Colonic mucosa (tissue), 4 donors: ENCODE measurements around the gene ZNF609. TPM values are rescaled to one million over a fixed set of nuclear protein-coding genes. Genes with fewer than 3 reads are reported as not detected.
"Not testable (repeated sequence)": the region's sequence is repeated elsewhere in the genome, so short reads cannot be mapped to it uniquely, and the experiment has no call there.

Experiments used
- DNase-seq: peaks from one replicate; pipeline ENCODE4 v3.0.0-alpha.2; 2020
- H3K27ac ChIP-seq: fragments of 200-600 bp; one replicate; pipeline ENCODE4 v1.8.0; 2021
- H3K27me3 ChIP-seq: fragments of 200-600 bp; one replicate; pipeline ENCODE4 v1.8.0; 2021
- H3K36me3 ChIP-seq: fragments of 200-600 bp; one replicate; pipeline ENCODE4 v1.8.0; 2021
- H3K4me1 ChIP-seq: fragments of 200-600 bp; one replicate; pipeline ENCODE4 v1.8.0; 2021; ENCODE audit warnings: mild to moderate bottlenecking
- H3K4me3 ChIP-seq: fragments of 200-600 bp; one replicate; pipeline ENCODE4 v1.8.0; 2021
- H3K9ac ChIP-seq, 2 donors: one replicate each; pipeline ENCODE4 v1.7.0; 2013; ENCODE audit warnings: control low read depth in 2 of 2, low read depth in 2 of 2, low read length in 2 of 2
- H3K9me3 ChIP-seq: fragments of 200-600 bp; one replicate; pipeline ENCODE4 v1.8.0; 2021
- intact Hi-C: fragments of 100-400 bp; cut with DNase I; formaldehyde crosslinking; loops from one replicate; pipeline ENCODE4 v1.14.1; 2022
- total RNA-seq, 2 donors: library from RNA; stranded (reverse); fragmentation: NEBNext Ultra II Directional in 1 of 2; extraction: Animal tissue kit (Norgen Biotek cat#: 25700) in 1 of 2; gene quantifications; one replicate each; pipeline ENCODE4 v1.2.1, GENCODE V29; 2021
- TF ChIP-seq, protein P1 (sequence below): fragments of 200-600 bp; IDR thresholded peaks from one replicate; pipeline ENCODE4 v1.8.0; 2022; ENCODE audit warnings: antibody characterized with exemption, mild to moderate bottlenecking
- donor health status: healthy.
- donor health status: DM: no; HTN: no; CAD: no.
- donor health status: DM: no; HTN: no; CAD: no.

ZNF609 gene
- total RNA-seq, 2 donors from 2014 or later = 24.5 to 24.8 TPM

DNA sequence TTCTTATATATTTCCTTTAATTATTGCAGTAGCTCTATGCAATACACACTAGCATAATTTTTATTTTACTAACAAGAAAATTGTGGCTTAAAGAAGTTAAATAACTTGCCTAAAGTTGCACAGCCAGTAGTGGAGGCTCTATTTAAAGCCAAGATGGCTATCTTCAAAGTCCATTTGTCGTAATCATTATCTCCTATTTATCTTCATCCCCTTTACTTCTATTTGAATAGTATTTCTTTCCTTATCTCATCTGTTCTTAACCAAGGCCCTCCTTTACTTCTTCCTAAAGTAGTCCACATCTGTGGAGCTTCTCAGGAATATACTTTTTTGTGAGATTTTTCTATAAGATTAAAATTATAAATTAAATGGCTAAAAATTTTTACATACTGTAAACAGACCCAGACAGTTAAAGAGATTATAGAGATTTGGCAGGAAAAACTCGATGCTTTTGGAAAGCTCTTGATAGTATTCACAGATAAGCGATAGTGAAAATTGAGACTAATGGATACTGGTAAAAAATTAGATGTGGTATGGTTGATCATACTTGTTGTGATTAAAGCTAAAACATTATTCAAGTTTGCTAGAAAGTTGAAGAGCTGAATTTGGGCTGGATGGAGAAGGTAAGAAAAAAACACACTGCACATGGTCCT is 129.2 kb downstream of the ZNF609 start:
- Histone ChIP-seq H3K36me3 (no peaks in the 10 kb centered on the region), H3K9me3 (no peaks in the 10 kb centered on the region), H3K27ac (no peak overlapping the region), H3K4me1 (no peaks in the 10 kb centered on the region), H3K4me3 (no peak overlapping the region), H3K27me3 (no peaks in the 10 kb centered on the region), H3K9ac (no peak overlapping the region)
- intact Hi-C loops = no loop called here
- DNase-seq = no peak
- TF ChIP-seq, protein P1, sequence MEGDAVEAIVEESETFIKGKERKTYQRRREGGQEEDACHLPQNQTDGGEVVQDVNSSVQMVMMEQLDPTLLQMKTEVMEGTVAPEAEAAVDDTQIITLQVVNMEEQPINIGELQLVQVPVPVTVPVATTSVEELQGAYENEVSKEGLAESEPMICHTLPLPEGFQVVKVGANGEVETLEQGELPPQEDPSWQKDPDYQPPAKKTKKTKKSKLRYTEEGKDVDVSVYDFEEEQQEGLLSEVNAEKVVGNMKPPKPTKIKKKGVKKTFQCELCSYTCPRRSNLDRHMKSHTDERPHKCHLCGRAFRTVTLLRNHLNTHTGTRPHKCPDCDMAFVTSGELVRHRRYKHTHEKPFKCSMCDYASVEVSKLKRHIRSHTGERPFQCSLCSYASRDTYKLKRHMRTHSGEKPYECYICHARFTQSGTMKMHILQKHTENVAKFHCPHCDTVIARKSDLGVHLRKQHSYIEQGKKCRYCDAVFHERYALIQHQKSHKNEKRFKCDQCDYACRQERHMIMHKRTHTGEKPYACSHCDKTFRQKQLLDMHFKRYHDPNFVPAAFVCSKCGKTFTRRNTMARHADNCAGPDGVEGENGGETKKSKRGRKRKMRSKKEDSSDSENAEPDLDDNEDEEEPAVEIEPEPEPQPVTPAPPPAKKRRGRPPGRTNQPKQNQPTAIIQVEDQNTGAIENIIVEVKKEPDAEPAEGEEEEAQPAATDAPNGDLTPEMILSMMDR = no peak

DNA sequence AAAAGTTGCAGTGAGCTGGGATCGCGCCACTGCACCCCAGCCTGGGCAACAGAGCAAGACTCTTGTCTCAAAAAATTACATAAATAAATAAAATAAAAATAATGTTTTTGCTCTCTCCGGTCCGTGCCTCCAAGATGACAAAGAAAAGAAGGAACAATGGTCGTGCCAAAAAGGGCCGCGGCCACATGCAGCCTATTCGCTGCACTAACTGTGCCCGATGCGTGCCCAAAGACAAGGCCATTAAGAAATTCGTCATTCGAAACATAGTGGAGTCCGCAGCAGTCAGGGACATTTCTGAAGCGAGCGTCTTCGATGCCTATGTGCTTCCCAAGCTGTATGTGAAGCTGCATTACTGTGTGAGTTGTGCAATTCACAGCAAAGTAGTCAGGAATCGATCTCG is 132.5 kb downstream of the ZNF609 start:
- H3K27me3 ChIP-seq, H3K9ac ChIP-seq, H3K27ac ChIP-seq, H3K36me3 ChIP-seq, H3K4me1 ChIP-seq, H3K4me3 ChIP-seq, intact Hi-C loops, H3K9me3 ChIP-seq, DNase-seq: not testable (repeated sequence)

DNA sequence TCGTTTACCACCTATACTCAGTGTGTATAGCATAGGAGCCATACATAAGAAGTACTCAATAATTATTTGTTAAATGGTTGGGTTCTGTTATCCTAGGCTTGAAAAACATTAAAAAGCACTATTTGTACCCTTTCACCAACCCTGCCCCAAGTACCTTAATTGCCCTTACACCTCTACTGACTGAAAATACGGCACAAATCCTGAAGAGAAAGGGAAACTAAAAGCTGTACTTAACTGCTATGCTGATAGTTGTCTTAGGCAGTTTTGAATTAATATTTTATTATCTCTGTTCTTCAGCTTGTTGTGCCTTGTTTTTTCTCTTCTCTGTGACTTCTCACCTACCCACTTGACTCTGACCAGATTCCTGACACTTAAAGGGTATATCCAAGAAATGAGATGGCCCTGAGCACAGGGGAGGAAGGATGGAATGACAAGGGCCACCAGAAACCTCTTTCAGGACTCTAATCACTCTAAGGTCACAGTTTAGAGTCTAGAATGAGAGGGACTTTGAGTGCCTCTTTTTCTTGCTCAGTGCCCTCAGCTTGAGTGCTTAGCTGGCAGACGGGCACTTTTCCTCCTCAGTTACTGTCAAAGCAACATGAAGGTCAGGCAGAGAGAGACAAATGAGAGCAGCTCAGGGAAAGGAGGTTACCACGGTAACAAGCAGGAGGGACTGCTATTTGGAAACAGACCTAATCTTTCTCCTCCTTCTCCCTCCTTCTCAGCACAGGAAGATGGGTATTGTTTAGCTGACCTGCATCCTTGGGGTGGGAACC is 136.5 kb downstream of the ZNF609 start:
- no peaks in the 10 kb centered on the region for H3K9me3 ChIP-seq
- peaks cover 3% of the 10 kb centered on the region for H3K4me1 ChIP-seq
- no peak overlapping the region for H3K4me3 ChIP-seq
- no peaks in the 10 kb centered on the region for H3K36me3 ChIP-seq
- peak overlapping the region in 1 of 2 donors; percentile 39 for H3K9ac ChIP-seq
- intact Hi-C loops = no loop called here
- DNase-seq = no peak
- TF ChIP-seq, protein P1 = no peak
- no peaks in the 10 kb centered on the region for H3K27me3 ChIP-seq
- H3K27ac ChIP-seq = no peak overlapping the region

DNA sequence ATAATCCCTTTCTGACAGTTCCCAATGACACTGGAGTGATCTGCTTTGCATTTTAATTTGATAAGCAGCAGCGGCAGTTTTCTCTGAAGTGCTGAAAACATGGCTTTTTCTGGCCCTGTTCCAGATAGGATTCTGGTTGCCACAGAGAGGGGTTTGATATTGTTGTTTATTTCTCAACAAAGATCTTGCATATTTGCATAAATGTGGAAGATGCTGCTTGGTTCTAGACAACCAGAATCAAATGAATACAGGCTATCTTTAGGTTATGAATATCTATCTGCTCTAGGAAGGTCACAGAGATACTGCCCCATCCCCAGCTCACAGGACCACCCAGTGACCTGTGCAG is 137.1 kb downstream of the ZNF609 start:
- no peak overlapping the region for H3K4me3 ChIP-seq
- peak overlapping the region in 1 of 2 donors; percentile 39 for H3K9ac ChIP-seq
- DNase-seq = no peak
- peaks cover 3% of the 10 kb centered on the region for H3K4me1 ChIP-seq
- no peaks in the 10 kb centered on the region for H3K27me3 ChIP-seq
- H3K9me3 ChIP-seq = no peaks in the 10 kb centered on the region
- H3K36me3 ChIP-seq = no peaks in the 10 kb centered on the region
- TF ChIP-seq, protein P1 = no peak
- H3K27ac ChIP-seq = no peak overlapping the region
- intact Hi-C loops = no loop called here

DNA sequence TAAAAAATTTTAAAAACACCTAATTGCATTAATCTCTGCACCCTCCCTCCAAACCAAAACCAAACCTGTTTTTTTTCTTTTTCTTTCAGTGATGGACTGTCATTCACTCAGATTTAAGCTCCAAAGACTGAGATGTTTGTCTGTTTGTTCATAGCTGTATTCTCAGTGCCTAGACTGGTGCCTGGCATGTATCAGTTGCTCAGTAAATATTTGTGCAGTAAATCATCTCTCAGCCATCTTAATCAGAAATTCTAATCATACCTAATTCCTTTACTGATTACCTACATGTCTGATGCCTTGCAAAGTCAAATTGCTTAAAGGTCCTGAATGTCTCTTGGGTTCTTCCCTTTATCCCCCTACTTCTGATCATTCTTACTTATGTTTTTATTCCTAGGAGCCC is 138.8 kb downstream of the ZNF609 start:
- H3K9ac ChIP-seq = no peak overlapping the region
- no peaks in the 10 kb centered on the region for H3K27me3 ChIP-seq
- no peaks in the 10 kb centered on the region for H3K9me3 ChIP-seq
- DNase-seq = no peak
- H3K27ac ChIP-seq = no peak overlapping the region
- intact Hi-C loops = no loop called here
- no peaks in the 10 kb centered on the region for H3K36me3 ChIP-seq
- TF ChIP-seq, protein P1 = no peak
- no peak overlapping the region for H3K4me3 ChIP-seq
- H3K4me1 ChIP-seq = peaks cover 3% of the 10 kb centered on the region

DNA sequence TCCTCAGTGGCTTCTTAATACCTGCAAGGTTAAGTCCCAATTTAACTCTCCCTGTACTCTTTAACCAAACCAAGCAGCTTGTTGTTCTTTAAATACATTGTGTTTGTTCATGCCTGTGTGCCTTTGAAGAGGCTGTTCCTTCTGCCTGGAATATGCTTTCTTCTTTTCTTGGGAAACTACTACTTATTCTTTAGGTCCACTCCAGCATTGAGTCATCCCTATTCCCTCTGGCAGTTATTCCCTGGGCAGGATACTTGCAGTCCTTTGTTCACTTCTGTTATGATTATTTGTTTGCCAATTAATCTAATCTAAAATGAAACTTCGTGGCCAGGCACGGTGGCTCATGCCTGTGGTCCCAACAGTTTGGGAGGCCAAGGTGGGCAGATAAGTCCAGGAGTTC is 139.3 kb downstream of the ZNF609 start:
- H3K27ac ChIP-seq = no peak overlapping the region
- H3K4me3 ChIP-seq = no peak overlapping the region
- TF ChIP-seq, protein P1 = no peak
- no peak for DNase-seq
- no peaks in the 10 kb centered on the region for H3K9me3 ChIP-seq
- intact Hi-C loops = no loop called here
- no peaks in the 10 kb centered on the region for H3K27me3 ChIP-seq
- H3K9ac ChIP-seq = no peak overlapping the region
- H3K4me1 ChIP-seq = peaks cover 3% of the 10 kb centered on the region
- H3K36me3 ChIP-seq = no peaks in the 10 kb centered on the region
